Measurements from ENCODE around the gene TAC4. TPM values are rescaled to one million over a fixed set of nuclear protein-coding genes. Genes with fewer than 3 reads are reported as not detected.

Gene TAC4
- polyA plus RNA-seq, 2 of the 4 experiments (the other 2 are of a cell fraction) = not detected

DNA sequence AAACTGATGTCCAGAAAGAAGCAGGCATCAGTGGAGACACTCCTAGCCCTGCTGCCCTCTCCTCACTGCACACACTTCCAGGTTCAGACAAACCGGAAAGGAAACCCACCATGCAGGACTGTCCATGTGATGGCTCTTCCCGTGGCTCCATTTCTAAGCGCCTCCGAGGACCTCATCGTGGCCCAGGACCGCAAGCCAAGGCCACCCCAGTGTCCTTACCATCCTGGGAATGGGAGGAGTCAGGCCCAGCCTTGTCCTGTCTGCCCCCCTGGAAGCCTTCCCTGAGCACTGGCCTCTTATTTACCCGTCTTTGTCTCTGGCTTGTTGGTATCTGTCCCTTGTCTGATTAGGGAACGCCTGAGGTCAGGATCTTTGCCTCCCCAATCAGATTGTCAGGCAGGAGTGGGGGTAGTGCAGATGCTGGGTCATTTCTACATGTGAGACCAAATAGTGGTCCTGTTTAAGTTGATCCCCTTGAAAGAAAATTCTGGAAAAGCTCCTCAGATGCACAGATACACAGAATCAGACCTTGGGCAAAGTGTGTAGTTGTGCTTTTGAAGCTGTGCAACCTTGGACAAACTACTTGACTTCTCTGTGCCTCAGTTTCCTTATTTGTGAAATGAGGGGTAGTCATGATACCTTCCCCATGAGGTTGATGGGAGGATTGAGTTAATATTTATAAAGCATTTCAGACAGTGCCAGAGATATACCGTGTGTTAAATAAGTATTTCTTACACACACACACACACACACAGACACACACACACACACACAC is 744 bp downstream of the TAC4 start:
- no peak for TF ChIP-seq FOSB (CRISPR knock-in tag; IDR thresholded peaks at IDR 0.05)
- TF ChIP-seq MAX (IDR thresholded peaks at IDR 0.05) = no peak
- TF ChIP-seq PBX3 (IDR thresholded peaks at IDR 0.05) = no peak
- no peak for TF ChIP-seq KDM1A (IDR thresholded peaks at IDR 0.05; ENCODE audit: low read depth)
- no peak for TF ChIP-seq REST (IDR thresholded peaks at IDR 0.05)
- TF ChIP-seq TFCP2L1 (CRISPR knock-in tag; IDR thresholded peaks at IDR 0.05) = no peak
- TF ChIP-seq CTCF (IDR thresholded peaks at IDR 0.05) = no peak
- TF ChIP-seq, protein P1, sequence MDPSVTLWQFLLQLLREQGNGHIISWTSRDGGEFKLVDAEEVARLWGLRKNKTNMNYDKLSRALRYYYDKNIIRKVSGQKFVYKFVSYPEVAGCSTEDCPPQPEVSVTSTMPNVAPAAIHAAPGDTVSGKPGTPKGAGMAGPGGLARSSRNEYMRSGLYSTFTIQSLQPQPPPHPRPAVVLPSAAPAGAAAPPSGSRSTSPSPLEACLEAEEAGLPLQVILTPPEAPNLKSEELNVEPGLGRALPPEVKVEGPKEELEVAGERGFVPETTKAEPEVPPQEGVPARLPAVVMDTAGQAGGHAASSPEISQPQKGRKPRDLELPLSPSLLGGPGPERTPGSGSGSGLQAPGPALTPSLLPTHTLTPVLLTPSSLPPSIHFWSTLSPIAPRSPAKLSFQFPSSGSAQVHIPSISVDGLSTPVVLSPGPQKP (IDR thresholded peaks at IDR 0.05; ENCODE audit: low read depth, low read length) = no peak
- no peak for TF ChIP-seq CEBPB (IDR thresholded peaks at IDR 0.05)
- TF ChIP-seq ZNF302 (CRISPR knock-in tag; IDR thresholded peaks at IDR 0.05) = no peak
- no peak for TF ChIP-seq PHF8 (IDR thresholded peaks at IDR 0.05; ENCODE audit: borderline replicate concordance, low read depth)
- no peak for TF ChIP-seq HOXB13 (CRISPR knock-in tag; IDR thresholded peaks at IDR 0.05; ENCODE audit: low read depth)
- no peak for TF ChIP-seq RARB (CRISPR knock-in tag; IDR thresholded peaks at IDR 0.05)
- no peak for DNase-seq (ENCODE audit: low read depth in 1 of 2, low spot score in 1 of 2)
- WGBS (ENCODE audit: missing lambda C conversion rate) = 78% methylated on average over 9 of the region's 9 CpGs
- H3K9me3 ChIP-seq = no peaks in the 10 kb centered on the region
- peaks cover 3% of the 10 kb centered on the region; the same call in 1 of the 3 replicates for H3K4me1 ChIP-seq
- no peak for ATAC-seq
- CTCF ChIA-PET = interaction anchor here (0.5 to 3.0 kb wide), 11 partner anchors 11 to 279 kb away, joined by 3 to 12 read pairs (median 3); no protein-coding TSS in a partner anchor
- no peak overlapping the region for H3K4me3 ChIP-seq
- H3K4me2 ChIP-seq = no peak overlapping the region
- H3K27ac ChIP-seq = no peak overlapping the region
- POLR2A ChIA-PET = no interaction called here
- FAIRE-seq = no peak

- H3K4me3 ChIP-seq = no peak overlapping the region
- no peaks in the 10 kb centered on the region for H3K9me3 ChIP-seq
- no peak overlapping the region for H3K4me2 ChIP-seq
- no peak for ATAC-seq
- ChIA-PET CTCF (interaction anchor here (0.9 to 3.0 kb wide), 9 partner anchors 15 to 288 kb away, joined by 3 to 12 read pairs (median 4); no protein-coding TSS in a partner anchor), POLR2A (no interaction called here)
- H3K4me1 ChIP-seq = no peaks in the 10 kb centered on the region
- H3K27ac ChIP-seq = no peak overlapping the region
- DNase-seq (ENCODE audit: low read depth in 1 of 2, low spot score in 1 of 2) = no peak
- WGBS (ENCODE audit: missing lambda C conversion rate) = 86% methylated on average over 3 of the region's 3 CpGs
- no peak for FAIRE-seq
- TF ChIP-seq KDM5A (IDR thresholded peaks at IDR 0.05) (no peak), TP53 (CRISPR knock-in tag; IDR thresholded peaks at IDR 0.05) (no peak), CTCF (IDR thresholded peaks at IDR 0.05) (no peak), SMC3 (IDR thresholded peaks at IDR 0.05) (no peak), RARB (CRISPR knock-in tag; IDR thresholded peaks at IDR 0.05) (no peak), ATOH8 (CRISPR knock-in tag; IDR thresholded peaks at IDR 0.05; ENCODE audit: low read depth) (no peak), ZNF302 (CRISPR knock-in tag; IDR thresholded peaks at IDR 0.05) (no peak), MYC (IDR thresholded peaks at IDR 0.05; ENCODE audit: borderline replicate concordance, low read length) (no peak), CBX8 (IDR thresholded peaks at IDR 0.05) (no peak), JUNB (IDR thresholded peaks at IDR 0.05) (no peak), EHF (CRISPR knock-in tag; IDR thresholded peaks at IDR 0.05) (no peak)
- TF ChIP-seq, protein P2, sequence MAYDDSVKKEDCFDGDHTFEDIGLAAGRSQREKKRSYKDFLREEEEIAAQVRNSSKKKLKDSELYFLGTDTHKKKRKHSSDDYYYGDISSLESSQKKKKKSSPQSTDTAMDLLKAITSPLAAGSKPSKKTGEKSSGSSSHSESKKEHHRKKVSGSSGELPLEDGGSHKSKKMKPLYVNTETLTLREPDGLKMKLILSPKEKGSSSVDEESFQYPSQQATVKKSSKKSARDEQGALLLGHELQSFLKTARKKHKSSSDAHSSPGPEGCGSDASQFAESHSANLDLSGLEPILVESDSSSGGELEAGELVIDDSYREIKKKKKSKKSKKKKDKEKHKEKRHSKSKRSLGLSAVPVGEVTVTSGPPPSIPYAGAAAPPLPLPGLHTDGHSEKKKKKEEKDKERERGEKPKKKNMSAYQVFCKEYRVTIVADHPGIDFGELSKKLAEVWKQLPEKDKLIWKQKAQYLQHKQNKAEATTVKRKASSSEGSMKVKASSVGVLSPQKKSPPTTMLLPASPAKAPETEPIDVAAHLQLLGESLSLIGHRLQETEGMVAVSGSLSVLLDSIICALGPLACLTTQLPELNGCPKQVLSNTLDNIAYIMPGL (CRISPR knock-in tag; IDR thresholded peaks at IDR 0.05; ENCODE audit: borderline replicate concordance) = no peak
Measured at GRCh38 chr17:49845321-49845720, 2.5 kb downstream of the TAC4 start.
